ENCODE measurements around the gene PDE2A. TPM values are rescaled to one million over a fixed set of nuclear protein-coding genes. Genes with fewer than 3 reads are reported as not detected.

The PDE2A gene
- total RNA-seq, 2 donors from 2014 or later: 3.7 to 13.3 TPM

DNA sequence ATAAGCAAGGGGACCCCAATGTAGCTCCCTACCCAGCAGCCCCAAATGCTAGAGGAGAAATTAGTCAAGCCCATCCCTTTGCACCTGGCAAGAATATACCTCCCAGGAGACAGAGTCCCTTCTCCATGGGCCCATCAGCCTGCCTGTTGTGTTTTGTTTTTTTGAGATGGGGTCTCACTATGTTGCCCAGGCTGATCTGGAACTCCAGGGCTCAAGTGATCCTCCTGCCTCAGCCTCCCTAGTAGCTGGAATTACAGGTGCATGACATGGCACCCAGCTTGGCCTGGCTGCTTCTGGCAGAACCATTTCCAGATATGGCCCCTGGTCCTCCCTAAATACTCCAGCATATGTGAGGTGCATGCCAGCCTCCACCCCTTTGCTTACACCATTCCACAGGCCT lies 22.1 kb downstream of the PDE2A start:
- peaks cover 3% of the 10 kb centered on the region for H3K27me3 Mint-ChIP-seq (ENCODE audit: insufficient read depth)
- Histone ChIP-seq H3K9ac (ENCODE audit: extremely low read depth, low read length, poor library complexity, severe bottlenecking) (no peak overlapping the region), H3K9me3 (ENCODE audit: control insufficient read depth, low read length) (no peaks in the 10 kb centered on the region), H3K4me1 (ENCODE audit: control insufficient read depth, insufficient read depth, low read length) (peaks cover 3% of the 10 kb centered on the region), H3K4me3 (ENCODE audit: low read length) (no peak overlapping the region), H3K27ac (ENCODE audit: low read depth, low read length) (no peak overlapping the region), H3K27me3 (ENCODE audit: control insufficient read depth, insufficient read depth, low read length, poor library complexity, severe bottlenecking) (no peaks in the 10 kb centered on the region), H3K36me3 (ENCODE audit: control insufficient read depth, insufficient read depth, low read length) (no peaks in the 10 kb centered on the region)
- H3K27ac Mint-ChIP-seq: no peak overlapping the region
- H3K9me3 Mint-ChIP-seq: no peaks in the 10 kb centered on the region
- TF ChIP-seq, protein P1, sequence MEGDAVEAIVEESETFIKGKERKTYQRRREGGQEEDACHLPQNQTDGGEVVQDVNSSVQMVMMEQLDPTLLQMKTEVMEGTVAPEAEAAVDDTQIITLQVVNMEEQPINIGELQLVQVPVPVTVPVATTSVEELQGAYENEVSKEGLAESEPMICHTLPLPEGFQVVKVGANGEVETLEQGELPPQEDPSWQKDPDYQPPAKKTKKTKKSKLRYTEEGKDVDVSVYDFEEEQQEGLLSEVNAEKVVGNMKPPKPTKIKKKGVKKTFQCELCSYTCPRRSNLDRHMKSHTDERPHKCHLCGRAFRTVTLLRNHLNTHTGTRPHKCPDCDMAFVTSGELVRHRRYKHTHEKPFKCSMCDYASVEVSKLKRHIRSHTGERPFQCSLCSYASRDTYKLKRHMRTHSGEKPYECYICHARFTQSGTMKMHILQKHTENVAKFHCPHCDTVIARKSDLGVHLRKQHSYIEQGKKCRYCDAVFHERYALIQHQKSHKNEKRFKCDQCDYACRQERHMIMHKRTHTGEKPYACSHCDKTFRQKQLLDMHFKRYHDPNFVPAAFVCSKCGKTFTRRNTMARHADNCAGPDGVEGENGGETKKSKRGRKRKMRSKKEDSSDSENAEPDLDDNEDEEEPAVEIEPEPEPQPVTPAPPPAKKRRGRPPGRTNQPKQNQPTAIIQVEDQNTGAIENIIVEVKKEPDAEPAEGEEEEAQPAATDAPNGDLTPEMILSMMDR (conservative IDR thresholded peaks at IDR 0.05): no peak
- no peak for DNase-seq
- H3K4me1 Mint-ChIP-seq: peaks cover 6% of the 10 kb centered on the region
- H3K4me3 Mint-ChIP-seq: no peak overlapping the region
- no peaks in the 10 kb centered on the region for H3K36me3 Mint-ChIP-seq (ENCODE audit: low read depth)

DNA sequence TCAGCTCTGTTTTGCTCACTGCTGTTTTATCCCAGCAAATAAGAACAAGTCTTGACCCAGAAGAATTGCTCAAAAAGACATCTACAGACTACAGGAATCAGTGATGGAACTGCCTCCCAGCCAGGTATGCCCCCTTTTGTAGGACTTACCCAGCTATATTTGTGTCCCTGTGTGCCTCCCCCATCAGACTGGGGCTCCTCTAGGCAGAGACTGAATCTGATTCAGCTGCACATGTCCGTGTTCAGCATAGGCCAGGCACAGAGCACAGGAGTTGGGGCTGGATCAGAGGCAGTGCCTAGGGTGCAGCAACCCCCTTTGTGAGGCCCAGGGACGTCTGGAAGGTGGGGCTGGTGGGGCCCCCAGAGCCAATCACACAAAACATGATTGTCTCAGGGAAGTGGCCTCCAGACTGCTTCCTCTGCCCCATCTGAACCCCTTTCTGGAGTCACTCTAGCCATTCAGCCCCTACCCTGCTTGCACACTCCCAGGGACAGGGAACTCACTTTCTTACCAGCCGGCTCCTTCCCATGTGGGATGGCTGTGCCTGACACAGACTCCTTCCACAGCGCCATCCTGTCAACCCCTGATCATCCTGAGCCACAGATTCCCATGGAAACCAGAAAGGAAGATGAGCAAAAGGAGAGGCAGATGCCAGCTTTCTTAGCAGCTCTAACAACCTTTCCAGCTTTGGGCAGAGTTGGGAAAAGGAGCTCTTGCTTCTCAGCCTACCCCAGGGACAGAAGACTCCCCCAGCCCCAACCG lies 24.8 kb downstream of the PDE2A start:
- no peaks in the 10 kb centered on the region for H3K36me3 Mint-ChIP-seq (ENCODE audit: low read depth)

DNA sequence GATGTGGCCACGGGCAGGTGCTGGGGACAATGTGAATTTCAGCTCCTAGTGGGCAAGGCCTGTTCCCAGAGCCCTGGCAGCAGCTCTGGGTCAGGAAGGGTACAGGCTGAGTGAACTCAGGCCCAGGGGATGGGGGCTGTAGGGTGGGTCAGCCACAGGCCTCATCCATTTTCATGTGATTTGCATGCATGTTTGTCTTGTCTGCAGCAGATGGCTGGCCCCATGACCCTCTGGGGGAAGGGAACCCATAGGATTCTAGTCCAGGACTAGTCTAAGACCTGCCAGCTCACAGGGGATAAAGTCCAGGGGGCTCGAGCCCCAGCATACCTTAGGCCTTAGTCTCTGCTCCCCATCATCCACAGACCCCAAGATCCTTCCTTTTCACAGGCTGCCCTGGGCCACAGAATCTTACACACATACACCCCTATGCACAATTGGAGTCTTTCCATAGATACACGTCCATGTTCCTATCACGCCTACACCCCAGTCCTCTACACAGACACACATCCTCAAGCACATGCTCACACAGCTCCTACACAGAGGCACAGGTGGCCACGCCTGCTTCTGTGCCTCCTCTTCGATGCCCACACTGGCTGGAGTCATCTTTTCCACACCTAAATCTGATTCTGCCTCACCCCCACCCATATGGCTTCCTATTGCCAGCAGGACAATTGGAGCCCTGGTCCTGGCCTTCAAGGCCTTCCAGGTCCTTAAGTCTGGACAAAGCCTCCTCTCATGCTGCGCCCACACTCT lies 25.7 kb downstream of the PDE2A start:
- H3K9me3 ChIP-seq (ENCODE audit: control insufficient read depth, low read length): no peaks in the 10 kb centered on the region
- H3K4me3 ChIP-seq (ENCODE audit: low read length): no peak overlapping the region
- no peak overlapping the region for H3K27ac ChIP-seq (ENCODE audit: low read depth, low read length)
- DNase-seq: no peak
- Mint-ChIP-seq H3K27ac (no peak overlapping the region), H3K27me3 (ENCODE audit: insufficient read depth) (peaks cover 8% of the 10 kb centered on the region), H3K36me3 (ENCODE audit: low read depth) (no peaks in the 10 kb centered on the region), H3K4me1 (peaks cover 6% of the 10 kb centered on the region), H3K9me3 (no peaks in the 10 kb centered on the region), H3K4me3 (no peak overlapping the region)
- H3K4me1 ChIP-seq (ENCODE audit: control insufficient read depth, insufficient read depth, low read length): peaks cover 3% of the 10 kb centered on the region
- 89 to 100% methylated on average over 3 to 7 of the region's 7 CpGs for WGBS, 2 experiments (ENCODE audit: insufficient coverage in 1 of 2, insufficient read length in 1 of 2)
- H3K36me3 ChIP-seq (ENCODE audit: control insufficient read depth, insufficient read depth, low read length): no peaks in the 10 kb centered on the region
- H3K27me3 ChIP-seq (ENCODE audit: control insufficient read depth, insufficient read depth, low read length, poor library complexity, severe bottlenecking): peaks cover 7% of the 10 kb centered on the region
- TF ChIP-seq, protein P1 (conservative IDR thresholded peaks at IDR 0.05): no peak
- H3K9ac ChIP-seq (ENCODE audit: extremely low read depth, low read length, poor library complexity, severe bottlenecking): no peak overlapping the region

More for the DNA sequence above, 24.8 kb downstream of the PDE2A start:
- Histone ChIP-seq H3K9ac (ENCODE audit: extremely low read depth, low read length, poor library complexity, severe bottlenecking) (no peak overlapping the region), H3K4me1 (ENCODE audit: control insufficient read depth, insufficient read depth, low read length) (peaks cover 3% of the 10 kb centered on the region), H3K27ac (ENCODE audit: low read depth, low read length) (no peak overlapping the region), H3K4me3 (ENCODE audit: low read length) (no peak overlapping the region), H3K27me3 (ENCODE audit: control insufficient read depth, insufficient read depth, low read length, poor library complexity, severe bottlenecking) (no peaks in the 10 kb centered on the region), H3K9me3 (ENCODE audit: control insufficient read depth, low read length) (no peaks in the 10 kb centered on the region), H3K36me3 (ENCODE audit: control insufficient read depth, insufficient read depth, low read length) (no peaks in the 10 kb centered on the region)
- peaks cover 6% of the 10 kb centered on the region for H3K4me1 Mint-ChIP-seq
- H3K9me3 Mint-ChIP-seq: no peaks in the 10 kb centered on the region
- no peak for DNase-seq
- 80 to 88% methylated on average over 2 to 5 of the region's 5 CpGs for WGBS, 2 experiments (ENCODE audit: insufficient coverage in 1 of 2, insufficient read length in 1 of 2)
- H3K27ac Mint-ChIP-seq: no peak overlapping the region
- peaks cover 3% of the 10 kb centered on the region for H3K27me3 Mint-ChIP-seq (ENCODE audit: insufficient read depth)
- no peak overlapping the region for H3K4me3 Mint-ChIP-seq
- TF ChIP-seq, protein P1 (conservative IDR thresholded peaks at IDR 0.05): no peak

All from endodermal cell (in vitro differentiated cells).